IMR-90 (cell line): ENCODE results near the gene SPP2. TPM values are rescaled to one million over a fixed set of nuclear protein-coding genes. Genes with fewer than 3 reads are reported as not detected.

Source experiments
- ATAC-seq: fragments of 200-7000 bp; cut with Tn5 transposase; 2 replicates; pipeline ENCODE4 v1.9.1; 2020; ENCODE audit warnings: low read depth, mild to moderate bottlenecking, moderate library complexity
- BruUV-seq: library from RNA; stranded (reverse); fragments of 400-500 nt; replicated peaks from 2 replicates; lab custom pipeline; 2021; lab: Mats Ljungman, UMichigan
- CTCF ChIA-PET: fragments of 300-600 bp; formaldehyde crosslinking; extraction: SDS; loops from one replicate; lab custom pipeline; 2021; ENCODE audit warnings: antibody characterized with exemption; lab: Yijun Ruan, JAX
- POLR2A ChIA-PET: fragments of 300-600 bp; sonication (Branson Sonifier 250); formaldehyde crosslinking; loops from one replicate; lab custom pipeline; 2022; ENCODE audit warnings: antibody characterized with exemption; ENCODE audit not compliant: unreplicated experiment; lab: Charles Lee
- DNase-seq: peaks from one replicate; pipeline ENCODE4 v3.0.0; 2013
- H2AFZ ChIP-seq: replicated peaks from 2 replicates; pipeline ENCODE3; 2013; ENCODE audit warnings: low read length, mild to moderate bottlenecking; ENCODE audit not compliant: poor library complexity
- H2AK5ac ChIP-seq: 2 replicates; pipeline ENCODE4 v1.6.1; 2013; ENCODE audit warnings: low read depth, low read length, inconsistent platforms
- H2AK9ac ChIP-seq: replicated peaks from 2 replicates; pipeline ENCODE3; 2013; ENCODE audit warnings: mild to moderate bottlenecking, low read depth, low read length, moderate library complexity; ENCODE audit not compliant: poor library complexity
- H2BK120ac ChIP-seq: 2 replicates; pipeline ENCODE4 v1.6.1; 2013; ENCODE audit warnings: low read depth, low read length, inconsistent platforms
- H2BK15ac ChIP-seq: 3 replicates; pipeline ENCODE4 v1.6.1; 2013; ENCODE audit warnings: low read depth, low read length, inconsistent platforms
- H2BK20ac ChIP-seq: 2 replicates; pipeline ENCODE4 v1.6.1; 2013; ENCODE audit warnings: low read depth, mild to moderate bottlenecking, inconsistent platforms, low read length, moderate library complexity
- H2BK5ac ChIP-seq: 2 replicates; pipeline ENCODE4 v1.6.1; 2013; ENCODE audit warnings: mild to moderate bottlenecking, low read depth, low read length, inconsistent platforms; ENCODE audit not compliant: poor library complexity, severe bottlenecking
- H3K14ac ChIP-seq: replicated peaks from 2 replicates; pipeline ENCODE4 v1.6.1; 2013; ENCODE audit warnings: low read depth, low read length, inconsistent platforms
- H3K18ac ChIP-seq: 2 replicates; pipeline ENCODE4 v1.6.1; 2013; ENCODE audit warnings: low read depth, low read length, control low read depth
- H3K23ac ChIP-seq: 2 replicates; pipeline ENCODE4 v1.6.1; 2013; ENCODE audit warnings: low read depth, low read length, inconsistent platforms
- H3K27ac ChIP-seq: 2 replicates; pipeline ENCODE4 v1.5.1; 2013; ENCODE audit warnings: mild to moderate bottlenecking, control low read depth, low read length; ENCODE audit not compliant: insufficient read depth
- H3K27me3 ChIP-seq: 2 replicates; pipeline ENCODE4 v1.6.1; 2013; ENCODE audit warnings: low read length; ENCODE audit not compliant: control insufficient read depth, insufficient read depth
- H3K36me3 ChIP-seq: 2 replicates; pipeline ENCODE4 v1.6.1; 2013; ENCODE audit warnings: low read length, mixed read lengths; ENCODE audit not compliant: control insufficient read depth, insufficient read depth
- H3K4ac ChIP-seq: 2 replicates; pipeline ENCODE4 v1.6.1; 2013; ENCODE audit warnings: low read depth, low read length, inconsistent platforms
- H3K4me1 ChIP-seq: 2 replicates; pipeline ENCODE4 v1.6.1; 2013; ENCODE audit warnings: low read length, mixed read lengths; ENCODE audit not compliant: control insufficient read depth, insufficient read depth
- H3K4me2 ChIP-seq: 2 replicates; pipeline ENCODE4 v1.6.1; 2013; ENCODE audit warnings: low read depth, mild to moderate bottlenecking, control low read depth, low read length, moderate library complexity
- H3K4me3 ChIP-seq: 2 replicates; pipeline ENCODE4 v1.5.1; 2013; ENCODE audit warnings: low read depth, mild to moderate bottlenecking, control low read depth, low read length, moderate library complexity; ENCODE audit not compliant: insufficient read depth
- H3K56ac ChIP-seq: 2 replicates; pipeline ENCODE4 v1.6.1; 2013; ENCODE audit warnings: low read length, inconsistent platforms; ENCODE audit not compliant: insufficient read depth; ENCODE audit errors: extremely low read depth
- H3K79me1 ChIP-seq, 2 experiments: 2 replicates each; pipeline ENCODE4 v1.6.1; 2013; ENCODE audit warnings: low read length in 2 of 2, inconsistent platforms in 1 of 2, low read depth in 1 of 2
- H3K9ac ChIP-seq: 2 replicates; pipeline ENCODE4 v1.6.1; 2013; ENCODE audit warnings: low read depth, low read length, control low read depth
- H3K9me1 ChIP-seq: 2 replicates; pipeline ENCODE4 v1.6.1; 2013; ENCODE audit warnings: low read length, inconsistent platforms; ENCODE audit not compliant: insufficient read depth
- H3K9me3 ChIP-seq: 2 replicates; pipeline ENCODE4 v1.6.1; 2013; ENCODE audit warnings: low read length; ENCODE audit not compliant: control insufficient read depth, insufficient read depth
- H4K20me1 ChIP-seq: 2 replicates; pipeline ENCODE4 v1.6.1; 2013; ENCODE audit warnings: low read length, inconsistent platforms; ENCODE audit not compliant: insufficient read depth
- H4K5ac ChIP-seq: 2 replicates; pipeline ENCODE4 v1.6.1; 2013; ENCODE audit warnings: mild to moderate bottlenecking, low read depth, low read length, control low read depth
- H4K8ac ChIP-seq, 2 experiments: 2 replicates each; pipeline ENCODE4 v1.6.1; 2013; ENCODE audit warnings: low read depth in 2 of 2, low read length in 2 of 2, control low read depth in 1 of 2, inconsistent platforms in 1 of 2
- H4K91ac ChIP-seq: 2 replicates; pipeline ENCODE4 v1.6.1; 2013; ENCODE audit warnings: low read depth, low read length, inconsistent platforms; ENCODE audit not compliant: insufficient read depth
- RAD21 ChIP-seq: IDR thresholded peaks from 2 replicates; pipeline ENCODE4 v1.6.1; 2012; ENCODE audit warnings: low read length, improper control_type of control experiment
- WGBS, 2 experiments: methylation state at CpG; one replicate each; pipeline versions ENCODE4 v1.1.5 to v1.1.7; 2013; ENCODE audit warnings: missing lambda C conversion rate in 2 of 2; ENCODE audit not compliant: insufficient read length in 1 of 2; ENCODE audit errors: extremely low coverage in 2 of 2; 5-methylcytosine and 5-hydroxymethylcytosine counted together
- dilution Hi-C: fragments of 300-500 bp; cut with HindIII; formaldehyde crosslinking; loops from one replicate; pipeline ENCODE4 v1.14.3; 2018; ENCODE audit warnings: low sequenced_read_pairs; ENCODE audit not compliant: unreplicated experiment
- in situ Hi-C: fragments of 300-500 bp; cut with MboI; formaldehyde crosslinking; loops from 3 replicates; pipeline ENCODE4 v1.14.3; 2019; ENCODE audit warnings: low sequenced_read_pairs, inconsistent platforms, mixed read lengths
- intact Hi-C: fragments of 100-400 bp; cut with micrococcal nuclease; formaldehyde crosslinking; loops from 2 replicates; pipeline ENCODE4 v1.10.0; 2022
- polyA plus RNA-seq, 3 experiments: library from polyadenylated mRNA; depleted of rRNA; stranded (reverse); fragments of >200 nt; gene quantifications; 2 replicates each; pipeline ENCODE4 v1.2.3, GENCODE V29; 2012; ENCODE audit warnings: low replicate concordance in 1 of 3
- total RNA-seq: library from RNA; depleted of rRNA; stranded (reverse); fragments of >200 nt; gene quantifications from 2 replicates; pipeline ENCODE4 v1.2.3, GENCODE V29; 2012

Gene SPP2
- total and polyA plus RNA-seq, 2 of the 4 experiments (the other 2 are of a cell fraction): not detected

DNA sequence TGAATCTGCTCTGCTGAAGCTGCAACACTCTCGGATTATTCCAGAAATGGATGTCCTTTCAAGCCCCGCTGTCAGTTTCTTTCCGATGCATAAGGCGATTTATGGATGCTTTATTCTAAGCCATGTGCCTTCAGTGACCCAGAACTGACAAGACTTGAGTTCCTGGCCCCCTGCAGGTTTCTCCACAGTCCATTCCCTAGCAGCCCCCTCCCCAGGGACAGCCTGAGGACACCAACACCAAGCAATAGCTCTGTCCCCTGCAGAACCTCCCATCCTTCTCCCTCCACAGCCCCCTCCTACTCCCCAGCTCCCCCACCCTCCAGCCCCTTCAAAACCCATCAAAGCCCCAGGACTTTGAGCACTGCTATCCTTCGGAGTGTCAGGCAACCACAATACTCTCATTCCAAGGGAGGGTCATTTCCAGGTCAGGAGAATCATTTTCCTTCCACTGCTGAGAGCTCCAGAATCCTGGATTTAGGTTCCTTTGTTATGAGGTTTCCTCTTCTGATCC lies 24.6 kb upstream of the SPP2 start:
- Histone ChIP-seq H3K4ac (no peak overlapping the region), H3K27ac (no peak overlapping the region), H2BK5ac (no peak overlapping the region), H3K23ac (no peak overlapping the region), H2BK15ac (no peak overlapping the region), H4K8ac (no peak overlapping the region), H3K4me3 (peak overlapping the region; percentile 49), H3K36me3 (no peaks in the 10 kb centered on the region), H2AK9ac (no peak overlapping the region), H3K56ac (no peak overlapping the region), H3K18ac (no peak overlapping the region; the same call in 1 of the 2 replicates), H3K27me3 (peaks cover 5% of the 10 kb centered on the region; the same call in 1 of the 2 replicates), H4K20me1 (no peaks in the 10 kb centered on the region), H3K9ac (peak overlapping the region; percentile 54), H3K4me1 (peaks cover 2% of the 10 kb centered on the region; the same call in 1 of the 2 replicates), H3K4me2 (peak overlapping the region; percentile 87), H3K79me1 (no peaks in the 10 kb centered on the region), H4K5ac (no peak overlapping the region; the same call in 1 of the 2 replicates), H2BK20ac (no peak overlapping the region), H2BK120ac (no peak overlapping the region), H2AK5ac (no peak overlapping the region), H3K9me1 (no peaks in the 10 kb centered on the region), H3K14ac (0 out of 2 replicates have a peak overlapping the region, but pooled peaks have one; percentile 21), H3K9me3 (no peaks in the 10 kb centered on the region), H4K91ac (no peak overlapping the region), H2AFZ (peak overlapping the region; percentile 72)
- intact Hi-C loops (no loop called here), in situ Hi-C loops (no loop called here), dilution Hi-C loops (no loop called here)
- 11% methylated on average over 3 of the region's 5 CpGs; no CpG with 5 or more reads in 1 of the 2 experiments for WGBS, 2 experiments
- DNase-seq (peak; percentile 13), ATAC-seq (peak; percentile 72)
- BruUV-seq: no TSS peak
- ChIA-PET CTCF (interaction anchor here (0.5 kb wide), 1 partner anchor 90 kb away, joined by 4 read pairs; no protein-coding TSS in a partner anchor), POLR2A (no interaction called here)
- TF ChIP-seq RAD21: no peak
